IPS-NIHi7 (cell line): ENCODE data around the gene ZIC2.

ENCODE experiments used
- DNase-seq: peaks from one replicate; pipeline ENCODE4 v3.0.0; 2012; ENCODE audit warnings: mixed read lengths; ENCODE audit errors: extremely low spot score

The ZIC2 gene

DNA sequence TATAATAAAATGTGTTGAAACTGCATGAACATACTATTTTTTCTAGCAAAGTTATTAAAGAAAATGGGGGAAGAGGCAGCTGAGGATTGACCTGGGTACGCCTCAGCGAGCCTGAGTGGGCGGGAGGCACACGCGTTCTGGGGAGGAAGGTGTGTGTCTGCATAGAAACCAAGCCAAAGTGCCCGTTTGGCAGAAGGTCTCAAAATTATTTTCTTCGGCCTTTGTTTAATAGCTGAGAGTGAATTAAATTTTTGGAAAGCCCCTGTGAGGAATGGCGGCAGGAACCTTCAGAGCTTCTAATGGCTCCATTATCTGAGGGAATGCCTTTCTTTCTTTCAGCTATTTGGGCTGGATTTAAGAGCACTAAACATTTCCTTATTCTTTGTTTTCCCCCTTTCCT lies 5.2 kb downstream of the ZIC2 start:
- DNase-seq: no peak

DNA sequence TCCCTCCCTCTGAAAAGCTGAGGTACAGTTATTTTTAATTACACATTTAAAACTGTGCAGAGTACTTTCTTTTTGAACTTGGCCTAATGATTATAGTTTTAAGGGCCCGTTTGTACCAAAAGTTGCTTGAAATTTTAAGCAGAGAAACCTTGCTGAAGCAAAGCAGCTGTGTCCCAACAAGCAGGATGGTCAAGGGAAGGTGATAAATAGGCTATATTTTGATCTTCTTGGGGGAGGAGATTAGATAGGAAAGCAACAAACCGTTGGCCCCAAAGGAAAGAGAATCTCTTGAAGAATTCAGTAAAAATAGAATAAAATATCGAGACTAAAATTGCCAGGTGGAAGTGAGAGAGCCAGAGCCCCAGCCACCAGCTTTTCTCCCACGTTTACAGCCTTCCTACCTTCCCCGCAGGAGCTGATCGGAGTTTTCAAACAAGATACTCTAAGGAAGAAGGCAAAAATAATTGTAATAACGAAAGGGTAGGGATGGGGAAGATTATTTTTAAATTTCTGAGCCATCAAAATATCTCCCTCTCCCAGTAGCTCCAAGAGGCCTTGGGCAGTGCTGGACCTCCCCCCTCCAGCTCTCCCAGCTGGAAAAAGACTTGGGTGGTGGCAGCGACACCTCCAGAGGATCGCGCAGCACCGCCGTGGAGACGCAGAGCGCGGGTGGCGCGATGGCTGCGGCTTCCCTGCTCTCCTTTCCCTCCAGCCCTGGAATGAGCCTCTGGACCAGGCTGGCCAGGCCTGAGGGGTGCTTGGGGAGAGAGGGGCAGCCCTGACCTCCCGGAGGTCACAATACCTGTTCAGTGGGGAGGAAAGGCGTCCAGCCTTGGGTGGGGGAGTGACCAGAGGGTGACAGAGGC lies 5.8 kb downstream of the ZIC2 start:
- DNase-seq: no peak

- DNase-seq: no peak
These were observed 7.1 kb downstream of the ZIC2 start for GRCh38 chr13:99988529-99989275.

DNA sequence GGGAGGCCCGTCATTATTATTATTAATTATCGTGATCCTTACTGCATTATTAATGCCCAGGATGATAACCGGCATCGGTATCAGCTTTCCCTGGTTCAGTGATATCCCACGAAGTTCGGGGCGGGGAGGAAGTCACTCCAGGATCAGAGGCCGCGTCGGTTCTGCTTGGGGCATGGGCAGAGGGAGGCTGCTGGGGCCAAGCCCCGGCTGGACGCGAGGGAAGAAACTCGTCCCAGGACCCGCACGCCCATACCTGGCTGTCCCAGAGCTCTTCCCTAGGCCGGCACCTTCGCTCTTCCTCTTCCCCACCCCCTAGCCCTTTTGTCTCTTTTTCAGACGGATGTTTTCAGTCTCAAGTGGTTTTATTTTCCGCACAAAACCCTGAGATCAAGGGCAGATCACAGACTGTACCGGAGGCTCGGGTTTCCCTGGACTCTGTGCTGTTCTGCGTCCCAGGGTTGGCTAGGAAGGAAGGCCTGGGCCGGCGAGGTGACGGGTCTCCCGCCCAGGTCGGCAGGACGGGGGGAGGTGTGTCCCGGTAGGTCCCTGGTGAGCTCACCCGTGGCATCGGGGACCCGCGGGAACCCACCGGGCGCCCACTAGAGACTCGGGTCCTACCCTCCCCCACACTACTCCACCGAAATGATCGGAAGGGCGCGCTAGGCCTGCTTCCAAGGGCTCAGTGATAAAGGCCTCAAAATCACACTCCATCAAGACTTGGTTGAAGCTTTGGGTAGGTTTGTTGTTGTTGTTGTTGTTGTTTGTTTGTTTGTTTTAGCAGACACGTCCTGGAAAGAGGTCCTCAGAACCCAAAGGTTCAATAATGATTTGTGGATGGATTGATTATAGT lies 7.9 kb downstream of the ZIC2 start:
- DNase-seq: no peak

DNA sequence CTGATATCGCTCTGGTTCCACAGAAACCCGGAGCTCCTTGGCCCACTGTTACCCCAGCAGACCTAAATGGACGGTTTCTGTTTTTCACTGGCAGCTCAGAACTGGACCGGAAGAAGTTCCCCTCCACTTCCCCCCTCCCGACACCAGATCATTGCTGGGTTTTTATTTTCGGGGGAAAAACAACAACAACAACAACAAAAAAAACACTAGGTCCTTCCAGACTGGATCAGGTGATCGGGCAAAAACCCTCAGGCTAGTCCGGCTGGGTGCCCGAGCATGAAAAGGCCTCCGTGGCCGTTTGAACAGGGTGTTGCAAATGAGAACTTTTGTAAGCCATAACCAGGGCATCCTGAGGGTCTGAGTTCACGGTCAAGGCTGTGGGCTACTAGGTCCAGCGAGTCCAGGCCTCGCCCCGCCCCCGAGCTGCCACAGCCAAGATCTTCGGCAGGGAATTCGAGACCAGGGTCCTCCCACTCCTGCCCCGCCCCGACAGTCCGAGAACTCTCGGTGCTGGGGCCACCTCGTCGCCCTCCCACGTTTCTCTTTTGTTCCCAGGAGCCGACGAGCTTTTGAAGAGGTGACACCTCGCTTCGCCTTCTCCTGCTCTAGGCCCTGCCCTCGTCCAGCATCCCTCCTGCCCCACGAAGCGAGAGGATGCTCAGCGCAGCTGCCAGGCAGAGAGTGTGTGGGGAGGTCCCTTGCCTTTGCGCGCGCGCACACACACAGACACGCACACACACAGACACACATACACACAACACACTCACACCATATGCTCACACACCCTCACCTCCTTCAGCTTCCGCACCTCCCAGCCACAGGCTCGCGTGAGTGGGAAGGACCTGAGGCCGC lies 8.8 kb downstream of the ZIC2 start:
- DNase-seq: no peak

GRCh38 chr13:99991013-99991827 lies 9.6 kb downstream of the ZIC2 start:
- DNase-seq: no peak

DNA sequence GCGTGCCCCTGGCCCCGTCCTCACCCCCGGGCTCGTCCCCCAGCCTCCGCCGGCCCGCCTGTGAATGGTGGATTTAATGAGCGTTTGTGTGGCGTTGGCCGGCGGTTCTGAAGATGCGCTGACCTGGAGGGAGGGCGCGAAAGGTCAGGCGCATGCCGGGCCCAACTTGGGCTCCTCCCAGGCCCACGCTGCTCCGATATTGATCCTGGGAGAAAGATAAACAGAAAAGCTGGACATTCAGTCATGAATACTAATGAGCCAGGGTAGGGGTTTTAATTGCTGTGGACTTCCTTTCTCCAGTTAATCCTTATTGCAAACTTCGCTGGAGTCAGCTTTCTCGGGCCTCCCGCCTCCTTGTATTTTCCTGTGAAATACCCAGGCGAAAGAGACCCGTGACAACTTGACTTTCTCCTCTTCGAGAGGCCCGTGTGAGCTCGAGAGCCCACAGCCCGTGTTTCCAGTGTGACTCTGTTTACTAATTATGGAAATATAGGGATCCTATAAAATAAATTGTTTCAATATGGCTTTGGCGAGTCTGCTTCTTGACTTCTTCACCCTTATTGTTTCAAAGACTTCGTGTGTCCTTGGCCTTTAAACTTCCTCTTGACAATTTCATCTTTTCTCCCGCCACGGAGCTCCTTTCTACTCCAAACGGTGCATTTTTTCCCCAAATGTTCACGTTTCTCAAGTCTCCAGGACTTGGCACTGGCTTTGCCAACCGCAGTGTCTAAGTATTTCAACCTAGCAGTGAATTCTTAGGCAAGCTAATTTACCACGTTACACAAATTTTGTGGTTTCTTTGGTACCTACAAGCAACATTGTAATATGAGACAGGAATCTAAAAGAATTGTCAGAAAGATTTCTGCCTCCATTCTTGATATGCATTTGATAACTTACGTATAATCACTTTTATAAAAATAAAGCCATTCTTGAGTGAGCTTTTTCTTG lies 10.5 kb downstream of the ZIC2 start:
- DNase-seq: no peak

DNA sequence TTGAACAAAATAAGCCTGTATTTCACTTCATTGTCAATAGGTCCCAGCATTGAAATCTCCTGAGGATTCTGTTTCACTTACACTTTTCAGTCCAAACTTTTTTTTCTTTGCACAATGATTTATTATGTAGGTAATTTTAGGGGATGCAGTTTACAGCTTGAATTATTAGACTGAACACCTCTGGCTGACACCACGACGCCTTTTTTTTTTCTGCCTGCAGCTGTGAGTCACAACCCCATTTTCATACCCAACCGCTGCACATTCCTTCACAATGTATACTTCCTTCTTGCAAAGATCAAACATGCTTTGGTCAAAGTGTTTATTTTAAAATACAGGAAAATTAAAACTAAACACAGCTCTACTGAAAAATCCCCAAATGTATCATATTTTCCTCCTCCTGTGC lies 11.4 kb downstream of the ZIC2 start:
- no peak for DNase-seq

DNA sequence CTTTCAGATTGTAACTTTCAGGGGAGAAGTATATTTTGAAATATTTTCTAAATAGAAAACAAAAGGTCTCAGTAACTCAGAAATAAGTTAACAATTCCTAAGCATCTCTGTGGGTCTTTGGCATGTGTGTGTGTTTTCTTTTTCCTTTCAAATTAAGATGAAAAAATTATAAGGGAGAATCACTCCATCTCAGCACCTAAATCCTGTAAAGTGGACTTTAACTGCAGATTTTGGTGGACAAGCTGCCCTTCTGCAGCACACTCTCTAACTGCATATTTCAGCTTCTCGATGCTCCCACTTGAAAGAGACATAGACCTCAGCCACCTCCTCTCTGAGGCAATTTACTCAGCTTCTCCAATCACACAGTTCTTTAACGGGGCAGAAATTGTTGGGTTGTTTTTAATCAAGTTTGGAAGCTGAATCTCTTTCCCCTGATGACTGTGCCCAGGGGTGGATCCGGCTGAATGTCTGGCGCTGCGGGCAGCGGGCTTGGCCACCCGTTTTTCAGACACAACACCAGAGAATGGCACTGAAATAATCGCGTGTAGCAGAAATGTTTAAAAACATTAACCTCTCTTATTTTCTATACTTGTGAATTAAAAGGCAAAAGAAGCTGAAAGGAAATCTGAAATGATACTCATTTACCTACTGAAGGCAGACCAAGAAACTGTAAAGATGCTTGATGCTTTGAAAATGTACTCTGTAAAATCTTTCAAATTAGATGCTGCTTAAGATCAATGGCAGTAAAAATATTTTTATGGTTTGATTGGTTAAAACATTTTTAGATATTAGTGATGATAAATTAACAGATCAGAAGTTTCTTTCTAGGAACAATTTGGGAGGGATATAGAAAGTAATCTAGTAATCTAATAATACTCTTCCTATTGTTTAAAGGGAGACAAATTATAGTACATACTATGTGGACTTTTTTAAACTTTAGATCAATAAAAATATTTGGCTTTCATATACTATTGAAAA lies 12.4 kb downstream of the ZIC2 start:
- DNase-seq: no peak

DNA sequence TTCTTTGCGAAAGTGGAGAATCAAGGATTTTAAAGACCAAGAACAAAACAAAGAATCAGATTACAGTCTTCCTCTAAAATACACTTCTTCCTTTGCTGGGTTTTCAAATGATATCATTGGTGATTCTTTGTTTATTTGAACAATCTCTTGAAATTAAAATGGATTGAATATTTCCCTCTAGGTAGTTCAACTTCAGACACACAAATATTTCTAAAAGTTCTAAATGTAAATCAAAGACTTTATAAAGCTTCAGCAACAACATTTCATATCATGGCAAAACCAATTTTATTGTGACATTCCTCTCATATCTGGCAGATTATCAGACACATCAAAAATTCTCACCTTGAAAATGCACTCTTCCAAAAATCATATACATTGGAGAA lies 13.0 kb downstream of the ZIC2 start:
- no peak for DNase-seq

- no peak for DNase-seq
These were observed 13.6 kb downstream of the ZIC2 start for GRCh38 chr13:99995104-99995588.

GRCh38 chr13:99995589-99996380 lies 14.2 kb downstream of the ZIC2 start:
- no peak for DNase-seq

GRCh38 chr13:99996381-99996973 lies 14.9 kb downstream of the ZIC2 start:
- no peak for DNase-seq

GRCh38 chr13:99997702-99998214 lies 16.2 kb downstream of the ZIC2 start:
- DNase-seq: no peak

- DNase-seq: no peak
These were observed 16.7 kb downstream of the ZIC2 start for GRCh38 chr13:99998261-99998660.

DNA sequence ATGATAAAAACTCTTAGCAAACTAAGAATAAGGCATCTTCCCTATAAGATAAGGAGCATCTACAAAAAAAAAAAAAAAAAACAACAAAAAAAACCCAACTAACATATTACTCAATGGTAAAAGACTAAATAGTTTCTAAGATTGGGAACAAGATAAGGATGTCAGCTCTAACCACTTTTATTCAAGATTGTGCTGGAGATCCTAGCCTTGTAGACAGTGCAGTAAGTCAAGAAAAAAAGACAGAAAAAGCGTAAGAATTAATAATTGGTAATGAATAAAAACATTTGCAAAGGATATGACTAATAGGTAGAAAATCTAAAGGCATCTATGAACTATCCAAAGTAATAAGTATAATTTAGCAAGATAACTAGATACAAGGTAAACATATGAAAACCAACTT lies 33.0 kb downstream of the ZIC2 start:
- no peak for DNase-seq
